NCI-H2227 treated with DMSO at 0.1 percent for 48 hours (cell line): ENCODE measurements around the gene TUBA3D.
A peak's percentile ranks its signal among the peaks of the same experiment; 100 is the strongest.
"Not testable (repeated sequence)": the region's sequence is repeated elsewhere in the genome, so short reads cannot be mapped to it uniquely, and the experiment has no call there.

Experiments
- DNase-seq: peaks from one replicate; lab custom pipeline; 2025; lab: John Stamatoyannopoulos, UW

Gene TUBA3D

DNA sequence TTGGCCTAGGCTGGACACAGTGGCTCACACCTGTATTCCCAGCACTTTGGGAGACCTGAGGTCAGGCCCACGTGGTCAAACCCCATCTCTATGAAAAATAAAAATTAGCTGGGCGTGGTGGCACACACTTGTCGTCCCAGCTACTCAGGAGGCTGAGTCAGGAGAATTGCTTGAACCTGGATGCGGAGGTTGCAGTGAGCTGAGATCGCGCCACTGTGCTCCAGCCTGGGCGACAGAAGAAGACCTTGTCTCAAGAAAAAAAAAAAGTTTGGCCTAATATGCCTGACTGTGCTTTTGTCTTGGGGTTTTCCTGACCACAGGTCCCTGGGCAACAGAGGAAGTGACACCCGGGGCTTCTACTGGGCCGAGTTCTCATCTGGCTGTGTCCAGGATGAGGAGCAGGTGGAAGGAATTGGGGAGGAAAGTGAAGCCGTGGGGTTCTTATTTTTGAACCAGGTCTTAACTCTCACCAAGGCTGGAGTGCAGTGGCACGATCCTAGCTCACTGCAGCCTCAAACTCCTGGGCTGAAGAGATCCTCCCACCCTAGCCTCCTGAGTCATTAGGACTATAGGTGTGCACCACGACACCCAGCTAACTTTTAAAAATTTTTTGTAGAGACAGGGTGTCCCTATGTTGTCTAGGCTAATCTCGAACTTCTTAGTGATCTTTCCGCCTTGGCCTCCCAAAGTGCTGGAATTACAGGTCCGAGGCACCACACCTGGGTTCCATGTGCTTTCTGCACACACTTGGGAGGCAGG lies 38.7 kb downstream of the TUBA3D start:
- DNase-seq: not testable (repeated sequence)

- not testable (repeated sequence) for DNase-seq
Observed at GRCh38 chr2:131515235-131515634, 39.3 kb downstream of the TUBA3D start.

- DNase-seq: no peak
Observed at GRCh38 chr2:131516011-131516410, 40.1 kb downstream of the TUBA3D start.

DNA sequence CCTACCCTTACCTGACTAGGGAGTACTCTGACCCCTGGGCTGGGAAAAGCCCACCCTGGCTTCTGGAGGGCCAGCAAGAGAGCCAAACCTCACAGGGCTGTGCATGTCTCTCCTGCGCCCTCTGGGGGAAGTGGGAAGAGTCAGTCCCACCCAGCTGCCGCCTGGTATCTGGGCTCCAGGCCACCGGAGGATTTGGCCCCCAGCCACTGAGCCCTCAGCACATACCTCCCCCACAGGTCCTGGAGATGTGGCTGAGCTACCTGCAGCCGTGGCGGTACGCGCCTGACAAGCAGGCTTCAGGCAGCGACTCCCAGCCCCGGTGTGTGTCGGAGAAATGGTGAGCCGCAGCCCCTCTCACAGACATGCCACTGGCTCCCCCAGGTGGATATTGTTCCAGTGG lies 40.7 kb downstream of the TUBA3D start:
- DNase-seq: not testable (repeated sequence)

DNA sequence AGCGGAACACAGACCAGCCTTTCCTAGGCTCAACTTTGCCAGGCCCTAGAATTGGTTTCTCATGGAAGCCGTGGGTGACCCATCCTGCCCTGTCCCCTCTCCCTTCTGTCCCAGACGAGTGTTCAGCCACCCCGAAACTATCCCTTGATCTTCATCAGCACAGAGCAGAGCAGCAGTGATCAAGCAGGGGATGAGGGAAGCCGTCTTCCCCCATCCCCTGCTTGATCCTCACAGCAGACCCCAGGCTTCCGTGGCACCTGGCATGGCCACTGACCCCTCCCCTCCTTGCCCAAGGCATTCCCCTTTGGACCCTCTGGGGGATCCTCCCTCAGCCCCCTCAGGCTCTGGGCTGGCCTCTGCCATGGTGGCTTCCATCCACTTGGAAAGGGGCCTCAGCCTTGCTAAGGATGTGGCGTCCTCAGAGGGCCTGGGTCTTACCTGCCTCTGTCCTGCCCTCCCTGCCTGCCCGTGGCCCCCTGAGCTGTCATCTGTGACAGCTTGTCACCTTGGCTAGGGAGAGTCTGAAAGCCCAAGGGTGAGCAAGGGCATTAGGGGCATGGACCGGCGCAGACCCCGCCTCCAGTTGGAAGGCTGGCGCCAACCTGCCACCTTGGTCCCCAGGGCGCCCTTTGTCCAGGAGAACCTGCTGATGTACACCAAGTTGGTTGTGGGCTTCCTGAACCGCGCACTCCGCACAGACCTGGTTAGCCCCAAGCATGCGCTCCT lies 41.4 kb downstream of the TUBA3D start:
- no peak for DNase-seq

DNA sequence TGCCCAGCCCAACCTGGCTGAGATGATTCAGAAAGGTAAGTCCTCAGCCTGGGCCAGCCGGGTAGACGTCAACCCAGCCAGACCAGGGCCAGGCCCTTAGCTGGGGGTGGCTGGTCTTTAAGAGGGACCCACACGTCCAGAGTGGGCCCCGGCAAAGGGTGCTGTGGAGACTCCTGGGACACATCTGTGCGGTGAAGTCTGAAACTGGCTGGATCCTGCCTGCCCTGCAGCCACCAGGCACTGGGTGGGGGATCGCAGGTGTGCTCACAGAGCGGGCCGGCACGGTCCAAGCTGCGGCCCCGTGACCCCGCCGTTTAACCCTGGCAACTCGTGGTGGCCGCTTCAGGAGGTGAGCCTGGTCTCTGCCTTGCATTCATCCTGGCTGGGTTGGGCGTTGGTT lies 41.9 kb downstream of the TUBA3D start:
- not testable (repeated sequence) for DNase-seq

DNA sequence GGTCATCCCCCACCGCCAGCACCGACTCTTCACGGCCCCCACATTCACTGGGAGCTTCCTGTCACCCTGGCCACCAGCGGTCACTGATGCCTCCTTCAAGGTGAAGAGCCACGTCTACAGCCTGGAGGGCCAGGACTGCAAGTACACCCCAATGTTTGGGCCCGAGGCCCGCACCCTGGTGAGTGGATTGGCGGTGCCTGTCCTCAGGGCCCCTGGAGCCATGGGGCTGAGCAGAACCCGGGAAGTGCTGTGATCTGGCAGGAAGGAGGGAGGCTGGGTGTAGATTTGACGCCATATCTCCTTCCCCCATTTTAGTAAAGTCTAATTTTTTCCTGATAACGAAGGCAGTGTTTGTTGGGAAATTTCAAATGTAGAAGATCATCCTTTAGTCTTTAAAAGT lies 42.6 kb downstream of the TUBA3D start:
- not testable (repeated sequence) for DNase-seq

- no peak for DNase-seq
Observed at GRCh38 chr2:131519466-131519865, 43.5 kb downstream of the TUBA3D start.

DNA sequence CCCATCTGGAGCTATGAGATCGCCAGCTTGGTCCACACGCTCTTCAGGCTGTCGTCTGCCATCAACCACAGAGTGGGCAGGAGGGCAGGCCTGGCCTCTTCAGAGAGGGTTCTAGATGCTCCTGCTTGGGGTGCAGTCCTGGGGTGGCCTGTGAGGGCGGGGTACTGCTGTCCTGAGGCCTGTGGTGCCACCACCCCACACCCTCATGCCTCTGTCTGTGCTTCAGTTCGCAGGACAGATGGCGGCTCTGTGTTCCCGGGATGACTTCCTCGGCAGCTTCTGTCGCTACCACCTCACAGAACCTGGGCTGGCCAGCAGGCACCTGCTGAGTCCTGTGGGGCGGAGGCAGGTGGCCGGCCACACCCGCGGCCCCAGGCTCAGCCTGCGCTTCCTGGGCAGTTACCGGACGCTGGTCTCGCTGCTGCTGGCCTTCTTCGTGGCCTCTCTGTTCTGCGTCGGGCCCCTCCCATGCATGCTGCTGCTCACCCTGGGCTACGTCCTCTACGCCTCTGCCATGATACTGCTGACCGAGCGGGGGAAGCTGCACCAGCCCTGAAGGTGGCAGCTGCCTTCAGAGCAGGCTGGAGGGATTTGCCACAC lies 44.1 kb downstream of the TUBA3D start:
- DNase-seq: not testable (repeated sequence)

GRCh38 chr2:131520526-131520925 lies 44.6 kb downstream of the TUBA3D start:
- DNase-seq: no peak

- DNase-seq: not testable (repeated sequence)
Observed at GRCh38 chr2:131521524-131521923, 45.6 kb downstream of the TUBA3D start.

DNA sequence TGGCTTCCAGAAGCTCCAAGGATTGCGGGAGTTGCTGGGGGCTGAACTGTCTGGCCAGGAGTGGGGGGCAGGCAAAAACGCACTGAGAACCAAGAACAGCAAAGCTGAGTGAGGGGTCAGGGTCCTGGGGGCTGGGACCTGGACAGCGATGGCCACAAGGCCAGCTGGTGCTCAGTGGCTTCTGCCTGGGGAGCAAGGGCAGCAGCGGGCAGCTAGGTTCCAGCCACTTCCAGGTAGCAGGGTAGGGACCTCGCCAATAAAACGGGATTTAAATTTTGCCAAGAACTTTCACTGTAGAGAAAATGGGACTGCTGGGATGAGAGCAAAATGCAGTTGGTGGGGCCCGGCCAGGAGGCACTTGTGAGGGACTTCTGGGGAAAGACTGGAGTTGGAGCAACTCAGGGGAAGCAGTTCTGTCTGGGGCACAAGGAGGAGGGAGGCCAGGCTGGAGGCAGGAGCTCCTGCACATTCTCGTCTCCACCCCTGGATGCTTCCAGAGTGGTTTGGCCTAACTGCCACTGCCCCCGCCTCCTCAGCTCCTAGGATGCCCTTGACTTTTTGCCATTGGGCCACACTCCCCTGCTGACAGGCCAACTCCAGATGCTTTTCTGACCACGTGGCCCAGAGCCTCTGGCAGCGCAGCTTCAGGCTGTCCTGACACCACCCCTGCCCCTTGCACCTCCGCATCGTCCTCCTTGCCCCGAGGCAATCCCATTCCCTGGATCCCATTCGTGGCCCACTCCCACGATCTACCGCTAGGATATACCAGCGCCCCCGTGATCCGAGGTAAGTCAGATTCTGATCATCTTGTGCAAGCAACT lies 46.3 kb downstream of the TUBA3D start:
- no peak for DNase-seq

- not testable (repeated sequence) for DNase-seq
Observed at GRCh38 chr2:131525256-131525655, 49.3 kb downstream of the TUBA3D start.

DNA sequence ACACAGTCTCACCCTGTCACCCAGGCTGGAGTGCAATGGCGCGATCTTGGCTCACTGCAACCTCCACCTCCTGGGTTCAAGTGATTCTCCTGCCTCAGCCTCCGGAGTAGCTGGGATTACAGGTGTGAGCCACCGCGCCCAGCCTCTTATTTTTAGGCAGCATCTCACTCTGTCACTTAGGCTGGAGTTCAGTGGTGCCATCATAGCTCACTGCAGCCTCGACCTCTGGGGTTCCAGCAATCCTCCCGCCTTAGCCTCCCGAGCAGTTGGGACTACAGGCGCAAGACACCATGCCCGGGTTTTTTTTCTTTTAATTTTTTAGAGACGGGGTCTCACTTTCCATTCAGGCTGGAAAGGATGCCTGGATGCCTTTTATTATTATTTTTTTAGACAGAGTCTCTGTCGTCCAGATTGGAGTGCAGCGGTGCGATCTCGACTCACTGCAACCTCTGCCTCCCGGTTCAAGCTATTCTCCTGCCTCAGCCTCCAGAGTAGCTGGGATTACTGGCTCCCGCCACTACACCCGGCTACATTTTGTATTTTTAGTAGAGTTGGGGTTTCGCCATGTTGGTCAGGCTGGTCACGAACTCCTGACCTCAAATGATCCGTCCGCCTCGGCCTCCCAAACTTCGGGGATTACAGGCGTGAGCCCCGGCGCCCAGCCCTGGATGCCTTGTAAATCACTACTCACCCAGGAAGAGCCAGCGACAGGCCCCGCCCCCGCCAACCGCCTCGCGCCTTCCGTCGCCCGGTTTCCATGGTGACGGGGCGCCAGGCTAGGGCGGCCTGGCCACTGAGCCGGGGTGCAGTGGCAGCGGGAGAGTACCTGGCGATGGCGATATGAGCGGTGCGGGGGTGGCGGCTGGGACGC lies 51.4 kb downstream of the TUBA3D start, which contains the start of gene CCDC74A:
CCDC74A (plus strand) TSS at position 758 of the 871 bp plus-strand sequence; CDS start at position 841, 83 bp downstream.
- DNase-seq: peak; percentile 60

GRCh38 chr2:131528981-131529863 lies 53.3 kb downstream of the TUBA3D start:
- DNase-seq: peak; percentile 38

DNA sequence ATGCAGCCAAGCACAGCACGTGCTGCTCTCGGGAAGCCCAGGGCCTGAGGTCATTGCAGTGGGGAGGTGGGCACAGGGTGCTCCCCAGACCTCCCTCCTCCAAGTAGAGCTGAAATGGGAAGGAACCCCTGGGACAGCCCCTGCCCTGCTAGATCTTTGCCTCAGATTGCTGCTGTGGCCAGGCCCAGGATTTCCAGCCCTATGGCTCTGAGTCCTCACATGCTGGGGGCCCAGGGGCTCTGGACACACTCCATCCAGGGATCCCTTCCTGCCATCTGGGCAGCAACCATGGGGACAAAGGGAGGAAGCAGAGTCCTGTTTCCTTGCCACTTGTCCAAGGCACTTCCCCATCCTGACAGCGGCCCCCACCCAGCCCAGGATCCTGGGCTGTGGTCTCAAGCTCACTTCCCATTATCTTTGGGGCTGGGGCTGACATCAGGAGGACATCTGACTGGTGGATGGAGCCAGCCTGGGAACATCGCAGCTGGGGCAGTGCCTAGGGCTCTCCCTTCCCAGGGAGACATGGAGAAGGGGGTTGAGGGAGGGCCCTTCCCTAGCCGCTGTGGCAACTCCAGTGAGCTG lies 54.0 kb downstream of the TUBA3D start:
- not testable (repeated sequence) for DNase-seq

DNA sequence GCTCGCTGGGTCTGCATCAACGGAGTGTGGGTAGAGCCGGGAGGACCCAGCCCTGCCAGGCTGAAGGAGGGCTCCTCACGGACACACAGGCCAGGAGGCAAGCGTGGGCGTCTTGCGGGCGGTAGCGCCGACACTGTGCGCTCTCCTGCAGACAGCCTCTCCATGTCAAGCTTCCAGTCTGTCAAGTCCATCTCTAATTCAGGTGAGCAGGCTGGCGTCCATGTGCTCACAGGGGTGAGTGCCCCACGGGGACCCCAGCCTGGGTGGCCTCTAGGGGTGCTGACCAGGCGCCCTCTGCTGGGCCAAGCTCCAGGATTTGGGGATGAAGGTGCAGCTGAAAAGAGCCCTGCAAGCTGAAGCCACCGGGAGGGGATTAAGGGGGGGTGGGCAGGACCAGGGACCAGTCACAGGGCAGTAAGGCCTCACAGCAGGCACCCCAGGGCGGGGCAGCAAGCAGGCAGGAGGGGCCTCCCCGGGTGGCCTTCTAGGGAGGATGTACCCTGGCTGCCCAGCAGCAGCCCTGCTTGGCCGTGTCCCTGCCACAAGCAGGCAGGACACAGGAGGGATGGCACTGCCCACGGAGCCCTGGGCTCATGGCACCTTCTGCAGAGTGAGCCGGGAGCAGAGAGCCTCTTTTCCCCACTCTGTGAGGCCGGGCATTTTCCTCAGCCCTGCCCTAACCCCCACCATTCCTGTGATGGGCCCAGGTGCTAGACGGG lies 54.9 kb downstream of the TUBA3D start:
- DNase-seq: not testable (repeated sequence)

GRCh38 chr2:131531547-131532185 lies 55.7 kb downstream of the TUBA3D start:
- DNase-seq: not testable (repeated sequence)
